CD8-positive, alpha-beta memory T cell (primary cell): ENCODE results near the gene CCDC178. TPM values are rescaled to one million over a fixed set of nuclear protein-coding genes. Genes with fewer than 3 reads are reported as not detected.

Source experiments
- CTCF ChIA-PET: fragments of 350-600 bp; sonication (Branson Sonifier 250); formaldehyde crosslinking; loops from one replicate; lab custom pipeline; 2021; ENCODE audit warnings: antibody characterized with exemption; lab: Charles Lee
- POLR2A ChIA-PET: fragments of 350-600 bp; sonication (Branson Sonifier 250); formaldehyde crosslinking; loops from one replicate; lab custom pipeline; 2021; ENCODE audit warnings: antibody characterized with exemption; lab: Charles Lee
- DNase-seq, 5 donors: peaks; one replicate each; pipeline versions ENCODE4 v3.0.0 to v3.0.0-alpha.2; 2020 to 2022; ENCODE audit warnings: mixed read lengths in 1 of 5
- H3K27ac ChIP-seq: one replicate; pipeline ENCODE4 v1.7.0; 2013; ENCODE audit warnings: low read depth, mild to moderate bottlenecking, low read length, moderate library complexity
- H3K27me3 ChIP-seq: 2 replicates; pipeline ENCODE4 v1.7.0; 2013; ENCODE audit warnings: low read length, mild to moderate bottlenecking; ENCODE audit not compliant: insufficient read depth, poor library complexity, severe bottlenecking
- H3K36me3 ChIP-seq: 2 replicates; pipeline ENCODE4 v1.7.0; 2013; ENCODE audit warnings: mild to moderate bottlenecking, low read length, moderate library complexity; ENCODE audit not compliant: insufficient read depth
- H3K4me1 ChIP-seq: 2 replicates; pipeline ENCODE4 v1.7.0; 2013; ENCODE audit warnings: mild to moderate bottlenecking, low read length, moderate library complexity; ENCODE audit not compliant: insufficient read depth
- H3K4me3 ChIP-seq: 2 replicates; pipeline ENCODE4 v1.7.0; 2013; ENCODE audit warnings: mild to moderate bottlenecking, low read length
- H3K9me3 ChIP-seq: 2 replicates; pipeline ENCODE4 v1.7.0; 2013; ENCODE audit warnings: mild to moderate bottlenecking, low read length
- H3K27ac Mint-ChIP-seq, 8 donors: one replicate each; pipeline ENCODE4 v1.8.0; 2020 to 2021; ENCODE audit warnings: mixed read lengths in 8 of 8, mild to moderate bottlenecking in 6 of 8, inconsistent platforms in 3 of 8, moderate library complexity in 3 of 8
- H3K27me3 Mint-ChIP-seq, 2 donors: one replicate each; pipeline ENCODE4 v1.8.0; 2020 to 2021; ENCODE audit warnings: mixed read lengths in 2 of 2, mild to moderate bottlenecking in 1 of 2, moderate library complexity in 1 of 2
- H3K36me3 Mint-ChIP-seq, 3 donors: one replicate each; pipeline ENCODE4 v1.8.0; 2020 to 2021; ENCODE audit warnings: mixed read lengths in 3 of 3, inconsistent platforms in 1 of 3, mild to moderate bottlenecking in 1 of 3
- H3K4me1 Mint-ChIP-seq, 3 donors: one replicate each; pipeline ENCODE4 v1.8.0; 2020 to 2021; ENCODE audit warnings: mixed read lengths in 3 of 3, inconsistent platforms in 1 of 3, mild to moderate bottlenecking in 1 of 3
- H3K4me3 Mint-ChIP-seq, 7 donors: one replicate each; pipeline ENCODE4 v1.8.0; 2020 to 2021; ENCODE audit warnings: mixed read lengths in 7 of 7, mild to moderate bottlenecking in 6 of 7, moderate library complexity in 4 of 7, inconsistent platforms in 2 of 7
- H3K9me3 Mint-ChIP-seq, 5 donors: one replicate each; pipeline ENCODE4 v1.8.0; 2020 to 2022; ENCODE audit warnings: mixed read lengths in 5 of 5, mild to moderate bottlenecking in 3 of 5, moderate library complexity in 2 of 5, inconsistent platforms in 1 of 5
- polyA plus RNA-seq: library from polyadenylated mRNA; unstranded; fragments of 300-500 nt; fragmentation: Illumina TruSeq; gene quantifications from one replicate; pipeline ENCODE4 v1.2.3, GENCODE V29; 2021
- total RNA-seq, 2 experiments: library from RNA; stranded (reverse); gene quantifications; one replicate each; pipeline ENCODE4 v1.2.3, GENCODE V29; 2021

The CCDC178 gene
- total and polyA plus RNA-seq, 3 experiments from 2014 or later, result not detected

- no peak overlapping the region for H3K27ac ChIP-seq
- no peak for DNase-seq
- H3K9me3 ChIP-seq, result no peaks in the 10 kb centered on the region
- ChIA-PET CTCF (interaction anchor here (0.9 kb wide), 1 partner anchor 9 kb away, joined by 3 read pairs; no protein-coding TSS in a partner anchor), POLR2A (no interaction called here)
- H3K27me3 ChIP-seq, result no peaks in the 10 kb centered on the region
- Mint-ChIP-seq H3K9me3 (peaks cover 0 to 14% (median 6%) of the 10 kb centered on the region in 5 donors), H3K27ac (no peak overlapping the region), H3K4me1 (no peaks in the 10 kb centered on the region), H3K27me3 (no peaks in the 10 kb centered on the region), H3K4me3 (no peak overlapping the region), H3K36me3 (no peaks in the 10 kb centered on the region)
- no peaks in the 10 kb centered on the region for H3K4me1 ChIP-seq
- H3K4me3 ChIP-seq, result no peak overlapping the region
- H3K36me3 ChIP-seq, result no peaks in the 10 kb centered on the region
Measured at GRCh38 chr18:33291539-33291938, 149.0 kb downstream of the CCDC178 start.

DNA sequence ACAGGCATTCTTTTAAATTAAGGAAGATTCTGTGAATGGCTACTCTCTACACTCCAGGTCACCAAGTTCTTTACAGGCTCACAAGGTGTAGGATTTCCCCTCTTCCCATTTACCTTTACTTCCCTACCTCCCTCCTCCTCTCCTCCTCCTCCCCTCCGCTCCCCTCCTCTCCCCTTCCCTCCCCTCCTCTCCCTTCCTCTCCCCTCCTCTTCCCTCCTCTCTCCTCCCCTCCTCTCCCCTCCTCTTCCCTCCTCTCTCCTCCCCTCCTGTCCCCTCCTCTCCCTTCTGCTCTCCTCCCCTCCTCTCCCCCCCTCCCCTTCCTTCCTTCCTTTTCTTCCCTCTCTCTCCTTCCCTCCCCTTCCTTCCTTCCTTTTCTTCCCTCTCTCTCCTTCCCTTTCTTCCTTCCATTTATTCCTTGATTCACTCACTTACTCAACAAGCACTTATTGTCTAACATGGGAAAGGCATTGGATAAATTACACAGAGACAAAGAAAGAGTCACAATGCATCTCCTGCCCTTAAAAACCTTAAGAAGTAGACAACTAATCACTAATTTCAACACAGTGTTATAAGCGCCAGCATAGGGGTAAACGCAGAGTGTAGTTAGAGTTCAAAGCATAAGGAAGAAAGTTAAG, 152.3 kb downstream of the CCDC178 start:
- H3K36me3 ChIP-seq, result no peaks in the 10 kb centered on the region
- H3K4me1 ChIP-seq, result no peaks in the 10 kb centered on the region
- Mint-ChIP-seq H3K27me3 (no peaks in the 10 kb centered on the region), H3K4me1 (no peaks in the 10 kb centered on the region), H3K27ac (no peak overlapping the region), H3K36me3 (no peaks in the 10 kb centered on the region), H3K9me3 (peaks cover 0 to 12% (median 4%) of the 10 kb centered on the region in 5 donors), H3K4me3 (no peak overlapping the region)
- no peak for DNase-seq
- H3K4me3 ChIP-seq, result no peak overlapping the region
- ChIA-PET CTCF (no interaction called here), POLR2A (no interaction called here)
- no peaks in the 10 kb centered on the region for H3K9me3 ChIP-seq
- no peaks in the 10 kb centered on the region for H3K27me3 ChIP-seq
- no peak overlapping the region for H3K27ac ChIP-seq

DNA sequence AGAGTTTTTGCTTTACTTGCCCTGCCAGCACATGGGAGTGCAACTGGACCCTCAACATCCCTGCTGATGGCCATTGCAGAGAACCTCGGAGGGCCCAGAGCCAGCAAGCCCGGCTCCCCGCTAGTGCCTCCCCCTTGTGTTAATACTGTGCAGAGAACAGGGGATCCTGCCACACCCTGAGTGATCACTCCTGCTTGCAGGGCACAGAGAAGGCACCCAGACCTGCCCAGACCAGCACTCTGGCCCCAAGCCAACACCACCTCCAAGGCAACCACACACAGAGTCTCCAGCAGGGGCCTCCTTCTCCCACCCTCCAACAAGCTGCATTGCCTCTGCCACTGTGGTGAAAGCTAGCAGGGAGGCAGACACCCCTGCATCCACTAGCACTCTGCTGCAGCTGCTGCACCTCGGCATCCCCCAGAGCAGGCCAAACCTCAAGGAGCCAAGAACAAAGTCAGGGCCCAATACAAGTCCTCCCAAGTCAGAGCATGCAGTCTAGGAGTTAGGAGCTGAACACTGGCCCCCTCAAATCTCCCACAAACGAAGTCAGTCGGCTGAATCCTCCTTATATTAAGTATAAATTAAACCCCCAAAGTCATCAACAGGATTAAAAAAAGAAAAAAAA, 157.7 kb downstream of the CCDC178 start:
- peaks cover 0 to 2% of the 10 kb centered on the region in 2 donors for H3K27me3 Mint-ChIP-seq
- POLR2A ChIA-PET, result no interaction called here
- Histone ChIP-seq H3K4me3 (no peak overlapping the region), H3K36me3 (no peaks in the 10 kb centered on the region), H3K9me3 (no peaks in the 10 kb centered on the region), H3K4me1 (no peaks in the 10 kb centered on the region), H3K27ac (no peak overlapping the region), H3K27me3 (no peaks in the 10 kb centered on the region)
- peaks cover 2 to 13% (median 4%) of the 10 kb centered on the region in 5 donors for H3K9me3 Mint-ChIP-seq
- no peaks in the 10 kb centered on the region for H3K36me3 Mint-ChIP-seq
- CTCF ChIA-PET, result no interaction called here
- DNase-seq, result no peak
- H3K4me3 Mint-ChIP-seq, result no peak overlapping the region
- no peaks in the 10 kb centered on the region for H3K4me1 Mint-ChIP-seq
- H3K27ac Mint-ChIP-seq, result no peak overlapping the region

DNA sequence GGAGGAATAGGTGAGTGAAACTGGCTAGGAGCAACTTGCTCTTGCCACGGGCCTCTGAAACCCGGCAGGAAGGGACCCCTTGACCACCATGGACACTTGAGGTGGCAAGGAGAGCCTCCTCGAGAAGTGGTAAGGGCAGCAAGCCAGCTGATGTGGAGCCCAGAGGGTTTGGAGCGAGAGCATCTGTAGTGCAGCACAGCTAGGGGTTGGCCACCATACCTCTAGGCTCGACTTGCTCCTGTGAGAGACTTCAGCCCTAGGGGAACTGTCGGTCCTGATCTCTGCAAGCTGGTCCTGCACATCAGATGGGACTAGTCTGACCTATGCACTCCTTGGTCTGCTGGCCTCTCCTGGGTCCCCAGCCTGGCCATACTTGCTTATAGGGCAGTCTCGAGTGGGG, 158.4 kb downstream of the CCDC178 start:
- ChIA-PET CTCF (no interaction called here), POLR2A (no interaction called here)
- no peak overlapping the region for H3K4me3 ChIP-seq
- no peaks in the 10 kb centered on the region for H3K4me1 Mint-ChIP-seq
- H3K36me3 ChIP-seq, result no peaks in the 10 kb centered on the region
- no peaks in the 10 kb centered on the region for H3K36me3 Mint-ChIP-seq
- no peak overlapping the region for H3K4me3 Mint-ChIP-seq
- peaks cover 0 to 2% of the 10 kb centered on the region in 2 donors for H3K27me3 Mint-ChIP-seq
- no peak overlapping the region for H3K27ac Mint-ChIP-seq
- no peaks in the 10 kb centered on the region for H3K27me3 ChIP-seq
- H3K4me1 ChIP-seq, result no peaks in the 10 kb centered on the region
- no peaks in the 10 kb centered on the region for H3K9me3 ChIP-seq
- no peak overlapping the region for H3K27ac ChIP-seq
- DNase-seq, result no peak
- peaks cover 3 to 13% (median 6%) of the 10 kb centered on the region in 5 donors for H3K9me3 Mint-ChIP-seq

- H3K4me1 Mint-ChIP-seq, result no peaks in the 10 kb centered on the region
- H3K4me3 Mint-ChIP-seq, result no peak overlapping the region
- H3K9me3 Mint-ChIP-seq, result peaks cover 2 to 12% (median 6%) of the 10 kb centered on the region in 5 donors
- no peak overlapping the region for H3K4me3 ChIP-seq
- no peaks in the 10 kb centered on the region for H3K27me3 ChIP-seq
- H3K36me3 Mint-ChIP-seq, result no peaks in the 10 kb centered on the region
- H3K27me3 Mint-ChIP-seq, result peaks cover 0 to 2% of the 10 kb centered on the region in 2 donors
- H3K36me3 ChIP-seq, result no peaks in the 10 kb centered on the region
- H3K4me1 ChIP-seq, result no peaks in the 10 kb centered on the region
- no peaks in the 10 kb centered on the region for H3K9me3 ChIP-seq
- POLR2A ChIA-PET, result no interaction called here
- H3K27ac ChIP-seq, result no peak overlapping the region
- no peak overlapping the region for H3K27ac Mint-ChIP-seq
- no peak for DNase-seq
- CTCF ChIA-PET, result no interaction called here
Measured at GRCh38 chr18:33277431-33277830, 163.1 kb downstream of the CCDC178 start.

DNA sequence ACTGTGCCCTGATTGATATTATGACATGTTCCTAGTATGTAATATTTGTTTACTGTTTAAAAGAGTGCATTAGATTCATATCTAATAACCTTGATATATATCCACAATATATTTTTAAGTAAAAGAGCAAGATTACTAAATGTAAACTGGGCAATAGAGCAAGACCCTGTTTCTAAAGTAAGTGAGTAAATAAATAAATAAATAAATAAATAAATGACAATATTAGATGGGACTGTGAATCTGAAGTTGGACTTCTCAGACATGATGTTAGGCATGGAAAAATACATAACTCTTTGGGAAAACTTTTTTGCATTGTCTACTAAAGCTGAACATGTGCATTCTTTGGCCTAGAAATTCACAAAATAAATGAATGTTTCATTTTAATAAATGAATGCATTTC, 164.7 kb downstream of the CCDC178 start:
- no peak overlapping the region for H3K27ac Mint-ChIP-seq
- H3K36me3 ChIP-seq, result no peaks in the 10 kb centered on the region
- H3K9me3 Mint-ChIP-seq, result peaks cover 0 to 14% (median 6%) of the 10 kb centered on the region in 5 donors
- DNase-seq, result no peak
- no peak overlapping the region for H3K27ac ChIP-seq
- ChIA-PET POLR2A (no interaction called here), CTCF (no interaction called here)
- H3K4me1 ChIP-seq, result no peaks in the 10 kb centered on the region
- H3K9me3 ChIP-seq, result no peaks in the 10 kb centered on the region
- peaks cover 0 to 2% of the 10 kb centered on the region in 2 donors for H3K27me3 Mint-ChIP-seq
- H3K4me3 ChIP-seq, result no peak overlapping the region
- no peaks in the 10 kb centered on the region for H3K36me3 Mint-ChIP-seq
- H3K4me3 Mint-ChIP-seq, result no peak overlapping the region
- no peaks in the 10 kb centered on the region for H3K27me3 ChIP-seq
- H3K4me1 Mint-ChIP-seq, result no peaks in the 10 kb centered on the region

- CTCF ChIA-PET, result no interaction called here
- Histone ChIP-seq H3K4me3 (no peak overlapping the region), H3K36me3 (no peaks in the 10 kb centered on the region), H3K4me1 (no peaks in the 10 kb centered on the region), H3K27me3 (no peaks in the 10 kb centered on the region), H3K9me3 (no peaks in the 10 kb centered on the region), H3K27ac (no peak overlapping the region)
- DNase-seq, result no peak
- Mint-ChIP-seq H3K4me3 (no peak overlapping the region), H3K36me3 (no peaks in the 10 kb centered on the region), H3K9me3 (peaks cover 0 to 17% (median 4%) of the 10 kb centered on the region in 5 donors), H3K4me1 (no peaks in the 10 kb centered on the region), H3K27ac (no peak overlapping the region), H3K27me3 (no peaks in the 10 kb centered on the region)
- POLR2A ChIA-PET, result no interaction called here
Measured at GRCh38 chr18:33270297-33270696, 170.2 kb downstream of the CCDC178 start.

DNA sequence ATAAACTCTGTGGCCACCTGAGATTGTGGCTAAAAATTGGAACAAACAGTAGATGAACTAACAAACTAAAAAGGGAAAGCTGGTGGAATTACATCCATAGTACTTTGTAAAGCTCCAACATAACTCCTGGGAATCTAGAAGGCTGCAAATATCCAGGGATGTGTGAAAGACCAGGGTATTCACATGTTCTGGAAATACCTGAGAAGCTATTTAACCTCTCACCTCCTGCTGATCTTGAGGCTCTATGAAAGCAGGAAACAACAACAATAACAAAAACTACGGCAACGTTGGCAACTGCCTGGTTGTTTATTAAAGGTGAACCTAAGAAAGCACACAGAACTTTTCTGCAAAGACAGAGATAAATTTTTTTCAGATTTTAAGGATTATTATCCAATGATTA, 171.3 kb downstream of the CCDC178 start:
- Mint-ChIP-seq H3K27ac (no peak overlapping the region), H3K9me3 (peaks cover 0 to 17% (median 5%) of the 10 kb centered on the region in 5 donors), H3K4me1 (no peaks in the 10 kb centered on the region), H3K4me3 (no peak overlapping the region), H3K36me3 (no peaks in the 10 kb centered on the region), H3K27me3 (no peaks in the 10 kb centered on the region)
- Histone ChIP-seq H3K27me3 (no peaks in the 10 kb centered on the region), H3K4me3 (no peak overlapping the region), H3K36me3 (no peaks in the 10 kb centered on the region), H3K4me1 (no peaks in the 10 kb centered on the region), H3K27ac (no peak overlapping the region), H3K9me3 (no peaks in the 10 kb centered on the region)
- DNase-seq, result no peak
- POLR2A ChIA-PET, result no interaction called here
- CTCF ChIA-PET, result no interaction called here
